Measurements from ENCODE around the gene STS. TPM values are rescaled to one million over a fixed set of nuclear protein-coding genes. Genes with fewer than 3 reads are reported as not detected.

STS gene
- total and polyA plus RNA-seq, 10 of the 15 experiments (the other 5 are each of a cell fraction or from before 2014, with no cell fraction given), result 1.6 to 19.4 (median 4.7) TPM

DNA sequence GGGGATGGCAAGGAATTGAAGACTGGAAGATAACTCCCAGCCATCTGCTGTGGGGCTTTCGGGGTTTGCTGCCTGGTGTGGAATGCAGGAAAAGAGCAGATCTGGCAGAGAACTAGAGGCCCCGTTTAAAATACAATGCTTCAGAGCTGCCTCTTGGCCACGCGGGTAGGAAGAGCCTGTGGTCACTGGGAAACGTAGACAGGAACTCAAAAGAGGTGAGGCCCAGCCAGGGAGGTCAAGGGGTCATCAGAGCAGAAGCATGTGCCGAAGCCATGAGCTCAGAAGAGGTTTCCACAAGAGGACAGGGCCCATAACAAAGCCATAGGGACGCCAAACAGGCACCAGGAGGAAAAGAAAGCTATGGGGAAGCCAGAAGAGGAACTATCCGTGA is 14.5 kb upstream of the STS start:
- WGBS (ENCODE audit: insufficient coverage, insufficient replicate concordance, low lambda C conversion rate, missing lambda C conversion rate), result 80% methylated on average over 8 of the region's 8 CpGs
- no peaks in the 10 kb centered on the region for H4K20me1 ChIP-seq (ENCODE audit: control insufficient read depth, insufficient read depth)
- RAD21 ChIA-PET (ENCODE audit: unreplicated experiment), result interaction anchor here (0.7 to 5.2 kb wide), 8 partner anchors 11 to 453 kb away, joined by 3 to 31 read pairs (median 4); partner anchors contain the start of genes PUDP and STS
- intact Hi-C loops (cut with micrococcal nuclease; ENCODE audit: unreplicated experiment), result loop anchor here (2.0 kb wide), 1 partner anchor 18 kb away; no protein-coding TSS in a partner anchor
- no peak for DNase-seq (ENCODE audit: low read depth, low spot score)
- peaks cover 12% of the 10 kb centered on the region for H3K4me1 ChIP-seq (ENCODE audit: control insufficient read depth, insufficient read depth, low read length)
- ATAC-seq, result peak; percentile 26; the same call in 2 of the 3 replicates
- in situ Hi-C loops (cut with MboI), result loop anchor here (5.0 kb wide), 1 partner anchor 794 kb away; the partner anchor contains the start of gene PNPLA4
- H3K9me3 ChIP-seq (replicated peaks; ENCODE audit: control insufficient read depth, insufficient read depth, low read length), result no peaks in the 10 kb centered on the region
- peak; percentile 49; the same call in 1 of the 2 replicates for TF ChIP-seq NR2F1 (conservative IDR thresholded peaks at IDR 0.05)
- TF ChIP-seq, protein P1, sequence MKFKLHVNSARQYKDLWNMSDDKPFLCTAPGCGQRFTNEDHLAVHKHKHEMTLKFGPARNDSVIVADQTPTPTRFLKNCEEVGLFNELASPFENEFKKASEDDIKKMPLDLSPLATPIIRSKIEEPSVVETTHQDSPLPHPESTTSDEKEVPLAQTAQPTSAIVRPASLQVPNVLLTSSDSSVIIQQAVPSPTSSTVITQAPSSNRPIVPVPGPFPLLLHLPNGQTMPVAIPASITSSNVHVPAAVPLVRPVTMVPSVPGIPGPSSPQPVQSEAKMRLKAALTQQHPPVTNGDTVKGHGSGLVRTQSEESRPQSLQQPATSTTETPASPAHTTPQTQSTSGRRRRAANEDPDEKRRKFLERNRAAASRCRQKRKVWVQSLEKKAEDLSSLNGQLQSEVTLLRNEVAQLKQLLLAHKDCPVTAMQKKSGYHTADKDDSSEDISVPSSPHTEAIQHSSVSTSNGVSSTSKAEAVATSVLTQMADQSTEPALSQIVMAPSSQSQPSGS (IDR thresholded peaks at IDR 0.05; ENCODE audit: low read length), result no peak
- H3K4me2 ChIP-seq (ENCODE audit: control insufficient read depth, insufficient read depth), result no peak overlapping the region
- no peaks in the 10 kb centered on the region for H3K27me3 ChIP-seq (replicated peaks in 1 of 2; ENCODE audit: control insufficient read depth in 2 of 2, insufficient read depth in 2 of 2, low read length in 1 of 2)
- H3K36me3 ChIP-seq (ENCODE audit: control insufficient read depth in 2 of 2, insufficient read depth in 2 of 2, low read length in 1 of 2), result no peaks in the 10 kb centered on the region; a peak in 2 of 4 replicates
- peak overlapping the region; percentile 30; the same call in 1 of the 2 replicates for H3K27ac ChIP-seq (ENCODE audit: control insufficient read depth, insufficient read depth)
- POLR2A ChIA-PET, result interaction anchor here (1.3 to 3.9 kb wide), 3 partner anchors 11 to 17 kb away, joined by 3 to 21 read pairs (median 6); partner anchors contain the start of gene STS
- SMC1A ChIA-PET (ENCODE audit: uncharacterized antibody, unreplicated experiment), result interaction anchor here (0.5 to 6.1 kb wide), 18 partner anchors 8 to 793 kb away, joined by 3 to 56 read pairs (median 4); partner anchors contain the start of gene STS
- BruUV-seq (replicated peaks), result no TSS peak
- no peak overlapping the region for H2AFZ ChIP-seq (ENCODE audit: control insufficient read depth, low read depth, low read length)
- peaks cover 19% of the 10 kb centered on the region for H3K79me2 ChIP-seq (ENCODE audit: control insufficient read depth, insufficient read depth, low read length)
- CTCF ChIA-PET, result interaction anchor here (0.6 to 3.7 kb wide), 14 partner anchors 8 to 792 kb away, joined by 3 to 24 read pairs (median 6); partner anchors contain the start of genes PUDP and STS
- H3K9ac ChIP-seq (ENCODE audit: control insufficient read depth, insufficient read depth, low read length), result no peak overlapping the region
- H3K4me3 ChIP-seq, result no peak overlapping the region
- no peak for FAIRE-seq

DNA sequence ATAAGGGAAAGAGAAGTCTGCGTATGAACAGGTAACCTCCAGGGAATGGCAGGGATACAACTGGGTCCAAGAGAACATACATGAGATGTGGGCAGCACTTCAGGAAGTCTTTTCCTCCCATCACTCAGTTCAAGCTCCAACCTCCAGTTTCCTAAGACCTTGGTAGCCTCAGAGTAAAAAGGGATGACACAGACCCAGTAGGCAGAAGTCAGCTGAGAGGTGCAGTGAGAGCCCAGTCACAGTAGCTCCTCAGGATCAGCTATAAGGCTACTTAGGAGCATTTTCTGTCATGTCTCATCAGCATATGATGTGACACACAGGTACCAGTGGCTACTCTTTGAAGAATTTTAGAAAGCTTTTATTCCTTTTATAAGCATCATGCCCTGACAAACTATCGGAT is 12.5 kb upstream of the STS start:
- ChIA-PET RAD21 (ENCODE audit: unreplicated experiment) (interaction anchor here (0.6 to 5.2 kb wide), 9 partner anchors 8 to 895 kb away, joined by 3 to 31 read pairs (median 3); partner anchors contain the start of genes PUDP and STS), SMC1A (ENCODE audit: uncharacterized antibody, unreplicated experiment) (interaction anchor here (0.6 to 6.1 kb wide), 13 partner anchors 9 to 790 kb away, joined by 3 to 56 read pairs (median 5); partner anchors contain the start of gene STS), POLR2A (interaction anchor here (0.8 to 3.9 kb wide), 6 partner anchors 12 to 22 kb away, joined by 3 to 21 read pairs (median 4); partner anchors contain the start of gene STS), CTCF (interaction anchor here (0.7 to 3.6 kb wide), 9 partner anchors 9 to 790 kb away, joined by 3 to 21 read pairs (median 5); no protein-coding TSS in a partner anchor)
- no peak overlapping the region for H3K4me2 ChIP-seq (ENCODE audit: control insufficient read depth, insufficient read depth)
- H3K9me3 ChIP-seq (replicated peaks; ENCODE audit: control insufficient read depth, insufficient read depth, low read length), result no peaks in the 10 kb centered on the region
- no peak overlapping the region for H3K4me3 ChIP-seq
- H4K20me1 ChIP-seq (ENCODE audit: control insufficient read depth, insufficient read depth), result no peaks in the 10 kb centered on the region
- H3K9ac ChIP-seq (ENCODE audit: control insufficient read depth, insufficient read depth, low read length), result no peak overlapping the region
- H3K27ac ChIP-seq (ENCODE audit: control insufficient read depth, insufficient read depth), result no peak overlapping the region
- intact Hi-C loops (cut with micrococcal nuclease; ENCODE audit: unreplicated experiment) (no loop called here), in situ Hi-C loops (cut with MboI) (loop anchor here (5.0 kb wide), 1 partner anchor 792 kb away; the partner anchor contains the start of gene PNPLA4)
- no peak overlapping the region for H2AFZ ChIP-seq (ENCODE audit: control insufficient read depth, low read depth, low read length)
- BruUV-seq (replicated peaks), result no TSS peak
- peaks cover 23% of the 10 kb centered on the region for H3K79me2 ChIP-seq (ENCODE audit: control insufficient read depth, insufficient read depth, low read length)
- DNase-seq (ENCODE audit: low read depth, low spot score) (no peak), FAIRE-seq (no peak), ATAC-seq (no peak; the same call in 2 of the 3 replicates)
- peaks cover 12% of the 10 kb centered on the region for H3K4me1 ChIP-seq (ENCODE audit: control insufficient read depth, insufficient read depth, low read length)
- peaks cover 0 to 4% of the 10 kb centered on the region in 2 experiments; a peak in 2 of 4 replicates for H3K36me3 ChIP-seq (ENCODE audit: control insufficient read depth in 2 of 2, insufficient read depth in 2 of 2, low read length in 1 of 2)
- 95% methylated on average over 2 of the region's 2 CpGs for WGBS (ENCODE audit: insufficient coverage, insufficient replicate concordance, low lambda C conversion rate, missing lambda C conversion rate)
- no peaks in the 10 kb centered on the region for H3K27me3 ChIP-seq (replicated peaks in 1 of 2; ENCODE audit: control insufficient read depth in 2 of 2, insufficient read depth in 2 of 2, low read length in 1 of 2)
- TF ChIP-seq RB1 (IDR thresholded peaks at IDR 0.05; ENCODE audit: borderline replicate concordance), result no peak
- TF ChIP-seq NR2C2 (IDR thresholded peaks at IDR 0.05; ENCODE audit: borderline replicate concordance, control insufficient read depth, insufficient read length, low read depth), result no peak
- TF ChIP-seq PML (IDR thresholded peaks at IDR 0.05; ENCODE audit: low read length), result no peak
- TF ChIP-seq CHD4 (IDR thresholded peaks at IDR 0.05), result no peak
- TF ChIP-seq RAD21 (IDR thresholded peaks at IDR 0.05; ENCODE audit: insufficient read depth, low read depth, low read length), result no peak
- no peak for TF ChIP-seq BMI1 (IDR thresholded peaks at IDR 0.05; ENCODE audit: borderline replicate concordance)
- TF ChIP-seq BCL11A (IDR thresholded peaks at IDR 0.05; ENCODE audit: low read depth, low read length), result no peak
- no peak for TF ChIP-seq EGR1 (IDR thresholded peaks at IDR 0.05; ENCODE audit: borderline replicate concordance in 1 of 2, low read depth in 2 of 2, low read length in 2 of 2)
- TF ChIP-seq ZNF217 (IDR thresholded peaks at IDR 0.05), result no peak
- no peak for TF ChIP-seq RUNX3 (IDR thresholded peaks at IDR 0.05; ENCODE audit: low read length)
- no peak for TF ChIP-seq NFYA (IDR thresholded peaks at IDR 0.05; ENCODE audit: borderline replicate concordance, low read depth, low read length)
- TF ChIP-seq IKZF1 (conservative IDR thresholded peaks at IDR 0.05), result no peak

Measured in GM12878 (cell line).